Activated T-helper 1 cell treated with anti-CD3 and anti-CD28 coated beads, Interleukin-12 subunit alpha, Interleukin-12 subunit beta, Interleukin-2, Interleukin-4 antibody, amounts not matched to agents 30 ng/mL and 10 ng/mL and 1 ng/mL, durations not matched to agents 14 hours and 24 hours and 36 hours (primary cell): ENCODE measurements around the gene IFT22. TPM values are rescaled to one million over a fixed set of nuclear protein-coding genes. Genes with fewer than 3 reads are reported as not detected.
"Not testable (repeated sequence)": the region's sequence is repeated elsewhere in the genome, so short reads cannot be mapped to it uniquely, and the experiment has no call there.

Experiments used
- DNase-seq: peaks from one replicate; pipeline ENCODE4 v3.0.0; 2021; ENCODE audit warnings: low spot score
- H3K27ac Mint-ChIP-seq: one replicate; pipeline ENCODE4 v1.8.0; 2021; ENCODE audit warnings: mild to moderate bottlenecking, mixed read lengths
- H3K27me3 Mint-ChIP-seq: one replicate; pipeline ENCODE4 v1.8.0; 2022; ENCODE audit warnings: mild to moderate bottlenecking, moderate library complexity, mixed read lengths; ENCODE audit not compliant: insufficient read depth
- H3K36me3 Mint-ChIP-seq: one replicate; pipeline ENCODE4 v1.8.0; 2021; ENCODE audit warnings: low read depth, mixed read lengths
- H3K4me1 Mint-ChIP-seq: one replicate; pipeline ENCODE4 v1.8.0; 2021; ENCODE audit warnings: low read depth, mixed read lengths
- H3K4me3 Mint-ChIP-seq: one replicate; pipeline ENCODE4 v1.8.0; 2021; ENCODE audit warnings: mild to moderate bottlenecking, moderate library complexity, mixed read lengths
- H3K9me3 Mint-ChIP-seq: one replicate; pipeline ENCODE4 v1.8.0; 2021; ENCODE audit warnings: mixed read lengths
- intact Hi-C: fragments of 100-400 bp; cut with micrococcal nuclease; formaldehyde crosslinking; loops from one replicate; pipeline ENCODE4 v1.15.1; 2024
- total RNA-seq: library from RNA; stranded (reverse); gene quantifications from 2 replicates; pipeline ENCODE4 v1.2.3, GENCODE V29; 2022

IFT22 gene
- total RNA-seq, result 4.4 and 5.5 TPM in 2 replicates

DNA sequence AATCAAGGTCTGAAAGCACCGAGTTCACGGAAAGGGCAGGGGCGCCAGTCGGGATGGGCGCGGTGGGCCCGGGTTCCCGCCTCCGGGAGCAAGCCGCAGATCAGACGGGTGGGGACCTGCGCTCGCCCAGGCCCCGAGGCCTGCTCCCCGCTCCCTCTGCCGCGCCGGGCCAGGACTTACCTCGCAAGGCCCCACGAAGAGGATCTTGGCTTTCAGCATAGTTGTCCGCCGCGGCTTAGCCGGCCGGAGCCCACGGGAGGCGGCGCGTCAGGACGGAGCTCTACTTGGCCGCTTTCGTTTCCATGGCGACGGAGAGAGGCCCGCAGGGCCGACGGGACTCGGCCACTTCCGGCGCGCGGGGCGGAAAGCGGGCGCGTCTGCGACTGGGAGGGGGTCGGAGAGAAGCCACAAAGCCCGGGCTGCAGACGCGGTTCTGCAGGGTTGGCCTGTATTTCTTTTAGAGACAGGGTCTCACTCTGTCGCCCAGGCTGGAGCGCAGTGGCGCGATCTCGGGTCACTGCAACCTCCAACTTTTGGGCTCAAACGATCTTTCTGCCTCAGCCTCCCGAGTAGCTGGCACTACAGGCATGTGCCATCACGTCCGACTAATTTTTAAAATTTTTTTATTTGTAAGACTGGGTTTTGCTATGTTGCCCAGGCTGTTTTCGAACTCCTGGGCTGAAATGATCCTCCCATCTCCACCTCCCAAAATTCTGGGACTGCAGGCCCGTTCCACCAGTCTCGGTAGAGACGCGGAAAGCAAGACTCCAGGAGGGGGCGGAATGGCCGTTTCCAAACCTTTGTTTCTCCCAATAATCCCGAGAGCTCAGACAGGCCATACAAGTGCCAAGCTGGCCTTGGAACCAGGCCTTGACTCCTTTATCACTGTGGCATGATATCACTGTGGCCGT, at the start of gene IFT22:
Gene IFT22, minus strand, starts transcription at position 322 of the 911 bp plus-strand sequence. Its CDS starts 103 bp downstream, at position 219.
- Mint-ChIP-seq H3K36me3 (no peaks in the 10 kb centered on the region), H3K4me3 (peak within 1 kb of the TSS; percentile 88), H3K27me3 (peaks cover 10% of the 10 kb centered on the region), H3K9me3 (no peaks in the 10 kb centered on the region), H3K4me1 (no peaks in the 10 kb centered on the region), H3K27ac (peak within 1 kb of the TSS; percentile 88)
- DNase-seq, result peak; percentile 85
- intact Hi-C loops, result loop anchor here (1.0 to 2.0 kb wide), 2 partner anchors 77 to 103 kb away; partner anchors contain the start of genes FIS1 and ZNHIT1

- H3K4me3 Mint-ChIP-seq, result no peak overlapping the region
- no peak for DNase-seq
- no peaks in the 10 kb centered on the region for H3K36me3 Mint-ChIP-seq
- intact Hi-C loops, result no loop called here
- no peaks in the 10 kb centered on the region for H3K4me1 Mint-ChIP-seq
- H3K9me3 Mint-ChIP-seq, result no peaks in the 10 kb centered on the region
- H3K27me3 Mint-ChIP-seq, result peaks cover 20% of the 10 kb centered on the region
- H3K27ac Mint-ChIP-seq, result no peak overlapping the region
Measured at GRCh38 chr7:101370836-101371235, 49.2 kb upstream of the IFT22 start.

DNA sequence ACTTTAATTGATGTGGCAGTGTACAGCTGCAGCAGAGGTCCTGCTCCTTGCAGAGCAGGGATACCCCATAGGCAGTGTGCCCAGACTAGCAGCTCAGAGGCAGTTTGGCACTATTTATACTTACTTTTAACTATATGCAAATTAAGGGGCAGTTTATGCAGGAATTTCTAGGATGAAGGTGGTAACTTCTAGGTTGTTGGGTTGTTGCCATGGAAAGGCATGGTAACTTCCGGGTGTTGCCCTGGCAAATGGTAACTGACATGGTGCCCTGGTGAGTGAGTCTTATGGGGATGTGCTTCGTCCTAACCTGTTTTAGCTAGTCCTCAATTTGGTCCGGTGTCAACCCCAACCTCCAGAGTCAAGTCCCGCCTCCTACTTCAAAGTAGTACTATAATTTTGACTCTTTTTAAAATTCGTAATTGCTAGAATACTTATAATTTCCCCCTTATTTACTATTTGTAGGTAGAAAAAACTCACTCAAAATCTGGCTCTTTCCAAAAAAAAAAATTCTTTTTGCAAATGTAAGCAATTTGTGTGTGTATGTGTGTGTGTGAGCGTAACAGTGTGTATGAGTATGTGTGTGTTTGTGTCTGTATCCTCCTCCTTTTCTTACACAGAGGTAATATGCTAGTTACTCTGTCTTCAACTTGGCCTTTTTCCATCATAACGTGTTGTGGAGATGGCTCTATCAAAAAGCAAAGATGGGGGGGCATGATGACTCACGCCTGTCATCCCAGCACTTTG, 47.0 kb upstream of the IFT22 start:
- no peak overlapping the region for H3K4me3 Mint-ChIP-seq
- no peaks in the 10 kb centered on the region for H3K4me1 Mint-ChIP-seq
- peaks cover 33% of the 10 kb centered on the region for H3K27me3 Mint-ChIP-seq
- H3K27ac Mint-ChIP-seq, result no peak overlapping the region
- H3K36me3 Mint-ChIP-seq, result no peaks in the 10 kb centered on the region
- DNase-seq, result no peak
- no peaks in the 10 kb centered on the region for H3K9me3 Mint-ChIP-seq
- intact Hi-C loops, result no loop called here

DNA sequence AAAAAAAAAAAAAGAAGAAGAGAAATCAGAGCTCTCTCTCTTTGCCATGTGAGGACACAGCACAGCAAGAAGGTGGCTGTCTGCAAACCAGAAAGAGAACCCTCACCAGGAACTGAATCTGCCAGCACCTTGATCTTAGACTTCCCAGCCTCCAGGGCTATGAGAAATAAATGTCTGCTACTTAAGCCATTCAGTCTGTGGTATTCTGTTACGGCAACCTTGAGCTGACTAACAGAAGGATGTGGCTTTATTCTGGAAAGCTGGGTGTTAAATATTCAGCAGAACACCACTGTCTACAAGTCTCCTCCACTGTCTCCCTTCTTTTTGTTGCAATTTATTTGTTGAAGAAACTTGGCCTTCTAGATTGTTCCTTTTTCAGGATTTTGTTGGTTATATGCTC, 46.1 kb upstream of the IFT22 start:
- Mint-ChIP-seq H3K4me3 (no peak overlapping the region), H3K4me1 (no peaks in the 10 kb centered on the region), H3K36me3 (no peaks in the 10 kb centered on the region), H3K27ac (no peak overlapping the region), H3K27me3 (peaks cover 33% of the 10 kb centered on the region), H3K9me3 (no peaks in the 10 kb centered on the region)
- intact Hi-C loops, result no loop called here
- no peak for DNase-seq

DNA sequence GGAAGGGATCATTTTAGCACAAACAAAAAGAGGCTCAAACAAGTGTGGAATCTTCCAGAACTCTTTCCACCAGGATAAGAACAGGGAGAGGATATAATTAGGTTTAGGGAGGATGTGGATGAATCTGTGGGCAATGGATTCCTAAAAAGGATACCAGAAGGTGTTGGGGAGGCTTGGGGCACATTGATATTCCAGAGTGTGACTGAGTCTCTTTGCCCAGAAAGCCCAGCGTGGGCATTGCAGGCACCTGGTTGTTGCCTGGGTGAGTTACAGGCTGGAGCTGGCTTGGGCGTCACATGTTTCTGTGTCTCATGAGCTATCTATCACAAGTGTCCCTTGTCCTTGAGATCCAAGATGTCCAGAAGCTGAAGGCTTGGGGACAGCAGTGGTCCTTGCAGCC, 44.3 kb upstream of the IFT22 start:
- Mint-ChIP-seq H3K27me3 (peaks cover 37% of the 10 kb centered on the region), H3K27ac (no peak overlapping the region), H3K36me3 (no peaks in the 10 kb centered on the region), H3K9me3 (no peaks in the 10 kb centered on the region), H3K4me1 (no peaks in the 10 kb centered on the region), H3K4me3 (no peak overlapping the region)
- intact Hi-C loops, result no loop called here
- no peak for DNase-seq

- H3K27ac Mint-ChIP-seq, result no peak overlapping the region
- intact Hi-C loops, result loop anchor here (1.0 kb wide), 3 partner anchors 47 to 143 kb away; no protein-coding TSS in a partner anchor
- no peaks in the 10 kb centered on the region for H3K9me3 Mint-ChIP-seq
- no peaks in the 10 kb centered on the region for H3K4me1 Mint-ChIP-seq
- peaks cover 36% of the 10 kb centered on the region for H3K27me3 Mint-ChIP-seq
- DNase-seq, result peak; percentile 54
- H3K4me3 Mint-ChIP-seq, result no peak overlapping the region
- H3K36me3 Mint-ChIP-seq, result no peaks in the 10 kb centered on the region
Measured at GRCh38 chr7:101363734-101364374, 42.2 kb upstream of the IFT22 start.

DNA sequence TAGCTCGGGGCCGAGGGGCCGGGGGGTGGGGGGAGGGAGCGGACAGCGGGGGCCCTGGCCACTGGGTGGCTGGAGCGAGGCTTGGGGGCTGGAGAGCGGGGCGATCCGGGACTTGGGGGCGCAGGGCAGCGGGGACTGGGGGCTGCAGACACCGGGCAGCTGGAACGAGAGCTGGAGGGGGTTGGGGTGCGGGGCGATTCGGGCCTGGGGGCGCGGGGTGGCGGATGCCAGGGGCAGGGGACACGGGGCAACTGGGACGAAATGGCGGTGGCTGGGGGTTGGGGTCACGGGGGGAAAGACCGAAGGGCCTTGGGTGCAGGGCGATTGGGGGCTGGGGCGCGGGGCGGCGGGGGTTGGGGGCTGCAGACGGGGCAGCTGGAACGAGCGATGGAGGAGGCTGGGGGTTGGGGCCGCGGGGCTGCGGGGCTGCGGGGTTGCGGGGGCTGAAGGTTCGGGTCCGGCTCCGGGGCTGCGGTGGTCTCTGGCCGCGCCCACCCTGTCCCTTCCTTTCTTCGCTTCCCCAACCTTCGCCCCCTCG, 41.7 kb upstream of the IFT22 start:
- H3K27ac Mint-ChIP-seq, result no peak overlapping the region
- DNase-seq, result no peak
- H3K36me3 Mint-ChIP-seq, result no peaks in the 10 kb centered on the region
- no peak overlapping the region for H3K4me3 Mint-ChIP-seq
- no peaks in the 10 kb centered on the region for H3K4me1 Mint-ChIP-seq
- no peaks in the 10 kb centered on the region for H3K9me3 Mint-ChIP-seq
- peaks cover 34% of the 10 kb centered on the region for H3K27me3 Mint-ChIP-seq
- intact Hi-C loops, result no loop called here

- no peak within 1 kb of the TSS for H3K27ac Mint-ChIP-seq
- no peak for DNase-seq
- no peak within 1 kb of the TSS for H3K4me3 Mint-ChIP-seq
- intact Hi-C loops, result no loop called here
- H3K4me1 Mint-ChIP-seq, result no peaks in the 10 kb centered on the region
- no peaks in the 10 kb centered on the region for H3K36me3 Mint-ChIP-seq
- H3K9me3 Mint-ChIP-seq, result no peaks in the 10 kb centered on the region
- H3K27me3 Mint-ChIP-seq, result peaks cover 32% of the 10 kb centered on the region
Measured at GRCh38 chr7:101362334-101363195, 41.0 kb upstream of the IFT22 start, which contains the start of gene COL26A1. Gene COL26A1, plus strand, starts transcription at chr7:101362875. Its CDS starts 158 bp downstream, at chr7:101363033.

GRCh38 chr7:101357433-101357832, 35.8 kb upstream of the IFT22 start:
- intact Hi-C loops, result no loop called here
- Mint-ChIP-seq H3K4me1 (no peaks in the 10 kb centered on the region), H3K36me3 (no peaks in the 10 kb centered on the region), H3K4me3 (no peak overlapping the region), H3K27ac (no peak overlapping the region), H3K9me3 (no peaks in the 10 kb centered on the region), H3K27me3 (peaks cover 11% of the 10 kb centered on the region)
- no peak for DNase-seq

DNA sequence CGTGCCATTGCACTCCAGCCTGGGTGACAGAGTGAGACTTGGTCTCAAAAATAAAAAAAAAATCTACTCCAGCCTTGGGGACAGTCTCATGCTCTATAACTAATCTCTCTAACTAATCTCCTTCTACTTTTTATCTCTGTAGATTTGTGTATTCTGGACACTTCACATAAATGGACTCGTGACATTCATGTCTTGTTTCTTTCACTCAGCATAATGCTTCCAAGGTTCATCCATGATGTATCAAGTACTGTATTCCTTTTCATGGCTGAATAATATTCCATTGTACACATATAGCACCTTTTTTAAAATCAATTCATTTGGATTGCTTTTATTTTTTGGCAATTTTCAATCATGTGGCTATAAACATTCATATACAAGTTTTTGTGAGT, 31.3 kb upstream of the IFT22 start:
- Mint-ChIP-seq H3K36me3 (no peaks in the 10 kb centered on the region), H3K4me3 (no peak overlapping the region), H3K27me3 (peaks cover 2% of the 10 kb centered on the region), H3K27ac (no peak overlapping the region), H3K9me3 (no peaks in the 10 kb centered on the region), H3K4me1 (no peaks in the 10 kb centered on the region)
- intact Hi-C loops, result no loop called here
- no peak for DNase-seq

GRCh38 chr7:101349300-101349699, 27.7 kb upstream of the IFT22 start:
- H3K36me3 Mint-ChIP-seq, H3K4me1 Mint-ChIP-seq, DNase-seq, H3K9me3 Mint-ChIP-seq, H3K27me3 Mint-ChIP-seq, intact Hi-C loops, H3K4me3 Mint-ChIP-seq, H3K27ac Mint-ChIP-seq: not testable (repeated sequence)
